ENCODE results near the gene PPL. TPM values are rescaled to one million over a fixed set of nuclear protein-coding genes. Genes with fewer than 3 reads are reported as not detected.

PPL gene
- total and polyA plus RNA-seq, 2 of the 8 experiments (the other 6 are each of a cell fraction or from before 2014, with no cell fraction given) = 11.3 to 29.5 TPM

DNA sequence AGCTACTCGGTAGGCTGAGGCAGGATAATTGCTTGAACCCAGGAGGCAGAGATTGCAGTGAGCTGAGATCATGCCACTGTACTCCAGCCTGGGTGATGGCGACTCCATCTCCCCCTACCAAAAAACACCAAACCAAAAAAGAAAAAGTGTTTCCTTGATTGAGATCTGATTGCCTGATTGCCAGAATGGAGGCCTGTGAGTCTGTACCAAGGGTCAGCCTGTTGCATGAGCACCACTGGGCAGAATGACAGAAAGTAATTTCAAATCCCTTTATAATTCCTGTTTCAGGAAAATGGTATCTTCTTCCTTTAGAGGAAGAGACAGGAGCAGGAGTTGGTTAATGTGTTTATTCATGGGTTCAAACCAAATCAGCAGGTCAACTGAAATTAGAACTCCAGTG, 81.1 kb downstream of the PPL start:
- H2BK5ac ChIP-seq (ENCODE audit: low read depth, low read length) = no peak overlapping the region
- no peak overlapping the region for H3K18ac ChIP-seq (ENCODE audit: extremely low read depth, low read length)
- H3K56ac ChIP-seq (replicated peaks; ENCODE audit: insufficient read length, low read depth, low read length) = no peak overlapping the region
- no peaks in the 10 kb centered on the region for H3K4me1 ChIP-seq (replicated peaks in 1 of 4; ENCODE audit: control insufficient read depth in 3 of 4, insufficient read depth in 4 of 4, low read length in 3 of 4)
- H3K27me3 ChIP-seq (replicated peaks in 1 of 4; ENCODE audit: control insufficient read depth in 3 of 4, extremely low read depth in 1 of 4, insufficient read depth in 3 of 4, low read length in 3 of 4) = no peaks in the 10 kb centered on the region
- no peak overlapping the region for H2BK12ac ChIP-seq (ENCODE audit: low read depth, low read length)
- no peak overlapping the region for H3K9ac ChIP-seq (replicated peaks in 1 of 4; ENCODE audit: extremely low read depth in 1 of 4, low read depth in 3 of 4, low read length in 3 of 4)
- H3K23me2 ChIP-seq (ENCODE audit: low read depth, low read length) = no peaks in the 10 kb centered on the region
- peaks cover 27 to 67% (median 48%) of the 10 kb centered on the region in 4 experiments for H3K36me3 ChIP-seq (ENCODE audit: control insufficient read depth in 2 of 4, insufficient read depth in 4 of 4, low read length in 3 of 4)
- 94% methylated on average over 2 of the region's 2 CpGs; no CpG with 5 or more reads in 1 of the 2 experiments for WGBS, 2 experiments (ENCODE audit: extremely low coverage in 1 of 2, insufficient coverage in 1 of 2, insufficient read length in 1 of 2, insufficient replicate concordance in 2 of 2, low coverage in 1 of 2, low lambda C conversion rate in 2 of 2, missing lambda C conversion rate in 1 of 2)
- POLR2A ChIA-PET (ENCODE audit: partially characterized antibody) = no interaction called here
- no peak overlapping the region for H2BK120ac ChIP-seq (replicated peaks; ENCODE audit: low read depth, low read length)
- DNase-seq (ENCODE audit: low read depth in 1 of 2, low spot score in 2 of 2) (no peak), FAIRE-seq (no peak)
- no peak overlapping the region for H4K5ac ChIP-seq (ENCODE audit: insufficient read length, low read depth, low read length)
- H3K79me1 ChIP-seq (ENCODE audit: low read depth, low read length) = no peaks in the 10 kb centered on the region; the same call in none of the 2 replicates
- no peak overlapping the region for H4K91ac ChIP-seq (replicated peaks; ENCODE audit: insufficient read length, low read length)
- H4K20me1 ChIP-seq (replicated peaks in 1 of 2; ENCODE audit: control insufficient read depth in 1 of 2, insufficient read depth in 2 of 2, low read length in 2 of 2) = peaks cover 4 to 9% of the 10 kb centered on the region in 2 experiments
- no peak overlapping the region for H3K4ac ChIP-seq (replicated peaks; ENCODE audit: insufficient read length, low read depth, low read length)
- TF ChIP-seq TCF12 (IDR thresholded peaks at IDR 0.05; ENCODE audit: low read depth, low read length) (no peak), CBX5 (IDR thresholded peaks at IDR 0.05; ENCODE audit: low read depth, low read length) (no peak), MAX (IDR thresholded peaks at IDR 0.05) (no peak), BCL11A (IDR thresholded peaks at IDR 0.05; ENCODE audit: low read depth in 2 of 2, low read length in 2 of 2) (no peak), BACH1 (IDR thresholded peaks at IDR 0.05; ENCODE audit: low read length) (no peak), RXRA (IDR thresholded peaks at IDR 0.05; ENCODE audit: insufficient read depth, low read depth, low read length) (no peak), JUN (IDR thresholded peaks at IDR 0.05; ENCODE audit: low read depth, low read length) (no peak)
- TF ChIP-seq, protein P1, sequence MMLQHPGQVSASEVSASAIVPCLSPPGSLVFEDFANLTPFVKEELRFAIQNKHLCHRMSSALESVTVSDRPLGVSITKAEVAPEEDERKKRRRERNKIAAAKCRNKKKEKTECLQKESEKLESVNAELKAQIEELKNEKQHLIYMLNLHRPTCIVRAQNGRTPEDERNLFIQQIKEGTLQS (IDR thresholded peaks at IDR 0.05; ENCODE audit: insufficient read depth, low read depth, low read length) = no peak
- no peak overlapping the region for H3K4me3 ChIP-seq (ENCODE audit: extremely low read depth in 1 of 4, insufficient read depth in 2 of 4, low read depth in 3 of 4, low read length in 4 of 4)
- H2BK20ac ChIP-seq (ENCODE audit: low read length) = no peak overlapping the region
- no peak overlapping the region for H3K23ac ChIP-seq (ENCODE audit: insufficient read length)
- no peak overlapping the region for H3K14ac ChIP-seq (ENCODE audit: insufficient read length)
- no peak overlapping the region for H2AFZ ChIP-seq (ENCODE audit: low read length)
- no peaks in the 10 kb centered on the region for H3K9me3 ChIP-seq (ENCODE audit: insufficient read depth in 2 of 2, low read depth in 1 of 2, low read length in 1 of 2)
- H3K27ac ChIP-seq (ENCODE audit: low read depth, low read length) = no peak overlapping the region
- no peak overlapping the region for H4K8ac ChIP-seq (ENCODE audit: extremely low read depth, insufficient read depth, low read length)
- CTCF ChIA-PET (ENCODE audit: partially characterized antibody) = no interaction called here
- peaks cover 3 to 24% of the 10 kb centered on the region in 2 experiments; a peak in 3 of 4 replicates for H3K79me2 ChIP-seq (ENCODE audit: control insufficient read depth in 1 of 2, insufficient read depth in 2 of 2, low read length in 2 of 2)
- no peak overlapping the region for H3K4me2 ChIP-seq (ENCODE audit: insufficient read depth in 1 of 2, low read depth in 2 of 2, low read length in 2 of 2)
- no peak overlapping the region for H2AK5ac ChIP-seq (ENCODE audit: low read depth, low read length)
- no peak overlapping the region for H2BK15ac ChIP-seq (ENCODE audit: low read length)

Measured in H1 (cell line).